Mesodermal cell (in vitro differentiated cells): Measurements from ENCODE around the gene C1R.
"Not testable (repeated sequence)": the region's sequence is repeated elsewhere in the genome, so short reads cannot be mapped to it uniquely, and the experiment has no call there.

Source experiments
- H3K27ac ChIP-seq: 2 replicates; pipeline ENCODE4 v1.7.0; 2013; ENCODE audit warnings: mild to moderate bottlenecking, low read depth, low read length, moderate library complexity; ENCODE audit not compliant: severe bottlenecking
- H3K36me3 ChIP-seq: 2 replicates; pipeline ENCODE4 v1.7.1; 2013; ENCODE audit warnings: mild to moderate bottlenecking, low read length, moderate library complexity; ENCODE audit not compliant: control insufficient read depth, insufficient read depth
- H3K4me1 ChIP-seq: one replicate; pipeline ENCODE4 v1.7.1; 2013; ENCODE audit warnings: mild to moderate bottlenecking, low read length; ENCODE audit not compliant: insufficient read depth, control insufficient read depth, poor library complexity, severe bottlenecking
- H3K4me3 ChIP-seq: 2 replicates; pipeline ENCODE4 v1.7.0; 2013; ENCODE audit warnings: low read length, control low read depth, mild to moderate bottlenecking; ENCODE audit not compliant: insufficient read depth, poor library complexity, severe bottlenecking; ENCODE audit errors: extremely low read depth
- H3K9me3 ChIP-seq: 2 replicates; pipeline ENCODE4 v1.7.1; 2013; ENCODE audit warnings: mild to moderate bottlenecking, low read length, moderate library complexity; ENCODE audit not compliant: control insufficient read depth
- WGBS, 2 experiments: methylation state at CpG; one replicate each; pipeline ENCODE4 v1.1.5; 2013; ENCODE audit warnings: missing lambda C conversion rate in 2 of 2; ENCODE audit not compliant: insufficient coverage in 2 of 2; 5-methylcytosine and 5-hydroxymethylcytosine counted together

The C1R gene

DNA sequence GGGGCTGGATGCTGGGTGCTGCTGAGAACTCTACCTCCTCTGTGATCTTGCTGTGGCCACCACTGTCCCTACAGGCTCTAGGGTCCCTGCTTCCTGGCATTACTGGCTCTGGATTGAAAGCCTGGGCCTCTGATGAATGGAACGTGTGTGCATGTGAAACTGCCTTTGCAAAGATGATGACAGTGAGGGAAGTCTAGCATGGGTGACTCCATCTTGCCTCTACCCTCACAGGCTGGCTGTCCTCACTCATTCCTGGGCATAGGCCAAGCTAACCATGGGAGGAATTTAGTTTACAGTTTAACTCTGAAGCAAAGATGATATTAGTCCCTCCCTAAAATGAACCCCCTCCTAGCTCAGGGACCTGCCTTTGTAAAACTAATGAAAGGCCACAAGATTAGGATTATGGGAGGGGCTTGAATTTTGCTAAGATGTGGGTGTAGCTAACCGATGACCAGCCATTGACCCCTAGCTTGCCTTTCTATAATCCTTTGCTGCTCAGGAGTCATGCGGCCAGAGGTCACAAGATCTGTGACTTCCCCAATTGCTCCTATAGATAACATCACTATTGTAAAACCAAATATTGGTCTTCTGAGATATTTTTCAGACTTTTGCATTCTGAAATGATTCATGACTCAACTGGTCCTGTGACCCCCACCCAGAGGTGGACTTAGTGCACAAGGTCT is 33.9 kb downstream of the C1R start:
- Histone ChIP-seq H3K27ac (no peak overlapping the region), H3K9me3 (no peaks in the 10 kb centered on the region), H3K36me3 (no peaks in the 10 kb centered on the region), H3K4me3 (no peak overlapping the region), H3K4me1 (no peaks in the 10 kb centered on the region)
- 75 to 100% methylated on average over 1 to 2 of the region's 3 CpGs for WGBS, 2 experiments

- H3K36me3 ChIP-seq, H3K27ac ChIP-seq, H3K4me1 ChIP-seq, H3K9me3 ChIP-seq, H3K4me3 ChIP-seq: not testable (repeated sequence)
- no CpG with 5 or more reads among the region's 2 CpGs for WGBS, 2 experiments
Observed at GRCh38 chr12:7055736-7056135, 36.5 kb downstream of the C1R start.

DNA sequence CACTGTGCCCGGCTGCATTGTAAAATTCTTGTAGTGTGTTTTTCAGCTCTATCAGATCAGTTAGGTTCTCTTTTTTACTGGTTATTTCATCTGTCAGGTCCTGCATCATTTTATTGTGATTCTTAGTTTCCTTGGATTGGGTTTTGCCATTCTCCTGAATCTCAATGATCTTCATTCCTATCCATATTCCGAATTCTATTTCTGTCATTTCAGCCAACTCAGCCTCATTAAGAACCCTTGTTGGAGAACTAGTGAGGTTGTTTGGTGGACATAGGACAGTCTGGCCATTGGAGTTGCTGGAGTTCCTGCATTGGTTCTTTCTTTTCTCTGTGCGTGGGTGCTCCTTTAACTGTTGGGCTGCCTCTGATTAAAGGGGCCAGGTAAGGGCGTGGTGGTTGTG is 37.3 kb downstream of the C1R start:
- no peaks in the 10 kb centered on the region for H3K36me3 ChIP-seq
- no peak overlapping the region for H3K27ac ChIP-seq
- WGBS, 2 experiments: 83% methylated on average over 2 of the region's 4 CpGs; no CpG with 5 or more reads in 1 of the 2 experiments
- no peaks in the 10 kb centered on the region for H3K9me3 ChIP-seq
- no peak overlapping the region for H3K4me3 ChIP-seq
- H3K4me1 ChIP-seq: no peaks in the 10 kb centered on the region

GRCh38 chr12:7049973-7050372 is 42.3 kb downstream of the C1R start:
- not testable (repeated sequence) for H3K4me1 ChIP-seq, H3K4me3 ChIP-seq, H3K36me3 ChIP-seq, H3K27ac ChIP-seq, H3K9me3 ChIP-seq
- WGBS, 2 experiments: 93% methylated on average over 2 of the region's 3 CpGs; no CpG with 5 or more reads in 1 of the 2 experiments

DNA sequence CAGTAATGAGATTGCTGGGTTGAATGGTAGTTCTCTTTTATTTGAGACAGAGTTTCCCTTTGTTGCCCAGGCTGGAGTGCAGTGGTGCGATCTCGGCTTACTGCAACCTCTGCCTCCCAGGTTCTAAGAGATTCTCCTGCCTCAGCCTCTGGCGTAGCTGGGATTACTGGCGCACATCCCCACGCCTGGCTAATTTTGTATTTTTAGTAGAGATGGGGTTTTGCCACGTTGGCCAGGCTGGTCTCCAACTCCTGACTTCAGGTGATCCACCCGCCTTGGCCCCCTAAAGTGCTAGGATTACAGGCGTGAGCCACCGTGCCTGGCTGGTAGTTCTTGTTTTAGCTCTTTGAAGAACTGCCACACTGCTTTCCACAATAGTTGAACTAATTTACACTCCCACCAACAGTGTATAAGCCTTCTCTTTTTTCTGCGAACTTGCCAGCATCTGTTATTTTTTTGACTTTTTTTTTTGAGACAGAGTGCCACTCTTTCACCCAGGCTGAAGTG is 42.7 kb downstream of the C1R start:
- H3K4me3 ChIP-seq, H3K4me1 ChIP-seq, H3K9me3 ChIP-seq, H3K27ac ChIP-seq, H3K36me3 ChIP-seq: not testable (repeated sequence)
- 84 to 90% methylated on average over 10 of the region's 10 CpGs for WGBS, 2 experiments

DNA sequence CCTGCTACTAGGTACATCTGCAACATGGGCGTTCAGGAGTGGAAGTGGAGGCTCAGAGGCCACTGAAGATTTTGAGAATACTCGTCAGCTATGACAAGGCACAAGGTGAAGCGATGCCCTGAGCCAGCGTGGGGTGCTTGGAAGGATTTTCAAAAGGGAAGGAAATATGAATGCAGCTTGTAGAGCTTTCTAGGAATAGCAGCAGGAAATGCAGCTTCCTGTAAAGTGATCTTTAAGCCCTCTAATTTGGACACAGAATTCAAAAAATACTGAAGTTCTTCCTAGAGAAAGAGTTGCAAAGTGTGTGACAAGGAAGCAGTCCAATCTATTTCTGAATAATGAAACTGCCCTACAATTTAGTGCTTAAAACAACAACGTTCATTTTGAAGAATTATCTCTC is 44.9 kb downstream of the C1R start:
- Histone ChIP-seq H3K9me3 (no peaks in the 10 kb centered on the region), H3K27ac (no peak overlapping the region), H3K36me3 (no peaks in the 10 kb centered on the region), H3K4me3 (no peak overlapping the region), H3K4me1 (no peaks in the 10 kb centered on the region)
- WGBS, 2 experiments: 94 to 96% methylated on average over 3 to 5 of the region's 5 CpGs

GRCh38 chr12:7046383-7047105 is 45.7 kb downstream of the C1R start:
- Histone ChIP-seq H3K4me3 (no peak overlapping the region), H3K36me3 (no peaks in the 10 kb centered on the region), H3K4me1 (no peaks in the 10 kb centered on the region), H3K9me3 (no peaks in the 10 kb centered on the region), H3K27ac (no peak overlapping the region)
- WGBS, 2 experiments: 83 to 92% methylated on average over 2 to 4 of the region's 5 CpGs

GRCh38 chr12:7045913-7046312 is 46.3 kb downstream of the C1R start:
- H3K4me3 ChIP-seq: no peak overlapping the region
- H3K4me1 ChIP-seq: no peaks in the 10 kb centered on the region
- H3K36me3 ChIP-seq: no peaks in the 10 kb centered on the region
- no peak overlapping the region for H3K27ac ChIP-seq
- H3K9me3 ChIP-seq: no peaks in the 10 kb centered on the region
- 97 to 99% methylated on average over 9 of the region's 9 CpGs for WGBS, 2 experiments

GRCh38 chr12:7042842-7043241 is 49.4 kb downstream of the C1R start:
- H3K36me3 ChIP-seq: no peaks in the 10 kb centered on the region
- H3K4me1 ChIP-seq: no peaks in the 10 kb centered on the region
- H3K4me3 ChIP-seq: no peak overlapping the region
- 80% methylated on average over 1 to 4 of the region's 6 CpGs for WGBS, 2 experiments
- H3K9me3 ChIP-seq: no peaks in the 10 kb centered on the region
- no peak overlapping the region for H3K27ac ChIP-seq

- Histone ChIP-seq H3K9me3 (no peaks in the 10 kb centered on the region), H3K27ac (no peak overlapping the region), H3K36me3 (no peaks in the 10 kb centered on the region), H3K4me3 (no peak overlapping the region), H3K4me1 (no peaks in the 10 kb centered on the region)
- 92 to 98% methylated on average over 7 to 8 of the region's 10 CpGs for WGBS, 2 experiments
Observed at GRCh38 chr12:7039403-7039802, 52.8 kb downstream of the C1R start.

- H3K4me1 ChIP-seq: no peaks in the 10 kb centered on the region
- no peak overlapping the region for H3K27ac ChIP-seq
- WGBS, 2 experiments: 93 to 96% methylated on average over 21 to 22 of the region's 22 CpGs
- no peaks in the 10 kb centered on the region for H3K36me3 ChIP-seq
- no peak overlapping the region for H3K4me3 ChIP-seq
- no peaks in the 10 kb centered on the region for H3K9me3 ChIP-seq
Observed at GRCh38 chr12:7038591-7038990, 53.7 kb downstream of the C1R start.
